Left ventricle myocardium inferior (tissue), 1 donor: ENCODE results near the gene RELT. TPM values are rescaled to one million over a fixed set of nuclear protein-coding genes. Genes with fewer than 3 reads are reported as not detected.

Source experiments
- DNase-seq: peaks from one replicate; pipeline ENCODE4 v3.0.0-alpha.2; 2020
- H3K27ac ChIP-seq: fragments of 200-600 bp; replicated peaks from 2 replicates; pipeline ENCODE4 v1.8.0; 2021
- H3K27me3 ChIP-seq: fragments of 200-600 bp; 2 replicates; pipeline ENCODE4 v1.8.0; 2021; ENCODE audit warnings: low read depth
- H3K36me3 ChIP-seq: fragments of 200-600 bp; 2 replicates; pipeline ENCODE4 v1.8.0; 2021
- H3K4me1 ChIP-seq: fragments of 200-600 bp; 2 replicates; pipeline ENCODE4 v1.8.0; 2021
- H3K4me3 ChIP-seq: fragments of 200-600 bp; 2 replicates; pipeline ENCODE4 v1.8.0; 2021; ENCODE audit warnings: mild to moderate bottlenecking, moderate library complexity
- H3K9me3 ChIP-seq: fragments of 200-600 bp; replicated peaks from 2 replicates; pipeline ENCODE4 v1.8.0; 2021
- intact Hi-C: fragments of 100-400 bp; cut with micrococcal nuclease; formaldehyde crosslinking; loops from one replicate; pipeline ENCODE4 v1.11.0; 2022
- total RNA-seq: library from RNA; stranded (reverse); fragmentation: NEBNext Ultra II Directional; extraction: Animal tissue kit (Norgen Biotek cat#: 25700); gene quantifications from one replicate; pipeline ENCODE4 v1.2.1, GENCODE V29; 2021
- TF ChIP-seq, protein P1 (sequence below): fragments of 200-600 bp; IDR thresholded peaks from 2 replicates; pipeline ENCODE4 v1.8.0; 2021; ENCODE audit warnings: antibody characterized with exemption, mild to moderate bottlenecking, borderline replicate concordance
- donor health status: DM: no; HTN: yes; CAD: no; lungs with severe emphysema.

RELT gene
- total RNA-seq, 1 donor from 2014 or later, result 1.6 TPM

DNA sequence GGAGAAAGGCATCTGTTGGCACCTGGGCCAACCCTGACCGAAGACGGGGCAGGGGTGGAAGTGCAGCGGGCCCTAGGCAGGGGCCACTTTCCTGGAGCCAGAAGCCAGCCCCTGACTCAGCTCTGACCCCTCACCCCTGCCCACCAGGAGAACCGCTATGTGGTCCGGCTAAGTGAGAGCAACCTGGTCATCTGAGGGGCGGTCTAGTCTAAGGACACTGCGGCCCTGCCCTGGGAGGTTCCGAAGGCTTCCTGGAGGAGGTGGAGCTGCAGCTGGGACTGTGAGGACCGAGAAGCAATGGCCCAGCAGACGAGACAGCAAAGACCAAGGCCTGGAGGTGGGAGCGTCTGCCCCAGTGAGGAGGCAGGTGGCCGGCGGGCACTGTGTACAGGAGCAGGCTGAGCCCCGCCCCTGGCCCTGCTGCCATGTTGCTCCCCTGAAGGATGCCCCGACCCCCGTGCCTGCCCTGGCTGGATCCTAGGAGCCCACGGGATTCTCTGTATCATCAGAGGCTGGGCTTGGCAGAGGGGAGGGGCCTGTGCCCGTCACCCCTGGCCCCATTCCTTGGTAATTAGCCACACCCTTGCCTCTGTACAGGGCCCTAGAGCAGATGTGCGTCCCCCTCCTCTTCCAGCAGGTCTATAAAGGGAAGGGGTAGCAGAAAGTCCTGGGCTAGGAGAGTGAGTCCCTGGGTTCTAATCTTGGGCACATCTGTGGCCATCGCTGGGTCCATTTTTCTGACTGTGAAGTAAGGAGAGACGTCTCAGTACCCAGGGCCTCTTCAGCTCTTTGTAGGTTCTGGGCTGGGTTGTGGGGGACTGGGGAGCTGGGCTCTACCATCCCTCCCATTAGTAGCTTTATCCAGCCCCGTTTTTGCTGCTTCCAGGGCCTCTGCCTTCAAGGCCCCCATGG, 19.4 kb downstream of the RELT start:
- Histone ChIP-seq H3K27me3 (no peaks in the 10 kb centered on the region), H3K4me3 (no peak overlapping the region), H3K9me3 (no peaks in the 10 kb centered on the region), H3K4me1 (peaks cover 33% of the 10 kb centered on the region), H3K36me3 (no peaks in the 10 kb centered on the region), H3K27ac (no peak overlapping the region)
- DNase-seq, result no peak
- intact Hi-C loops, result no loop called here
- TF ChIP-seq, protein P1, sequence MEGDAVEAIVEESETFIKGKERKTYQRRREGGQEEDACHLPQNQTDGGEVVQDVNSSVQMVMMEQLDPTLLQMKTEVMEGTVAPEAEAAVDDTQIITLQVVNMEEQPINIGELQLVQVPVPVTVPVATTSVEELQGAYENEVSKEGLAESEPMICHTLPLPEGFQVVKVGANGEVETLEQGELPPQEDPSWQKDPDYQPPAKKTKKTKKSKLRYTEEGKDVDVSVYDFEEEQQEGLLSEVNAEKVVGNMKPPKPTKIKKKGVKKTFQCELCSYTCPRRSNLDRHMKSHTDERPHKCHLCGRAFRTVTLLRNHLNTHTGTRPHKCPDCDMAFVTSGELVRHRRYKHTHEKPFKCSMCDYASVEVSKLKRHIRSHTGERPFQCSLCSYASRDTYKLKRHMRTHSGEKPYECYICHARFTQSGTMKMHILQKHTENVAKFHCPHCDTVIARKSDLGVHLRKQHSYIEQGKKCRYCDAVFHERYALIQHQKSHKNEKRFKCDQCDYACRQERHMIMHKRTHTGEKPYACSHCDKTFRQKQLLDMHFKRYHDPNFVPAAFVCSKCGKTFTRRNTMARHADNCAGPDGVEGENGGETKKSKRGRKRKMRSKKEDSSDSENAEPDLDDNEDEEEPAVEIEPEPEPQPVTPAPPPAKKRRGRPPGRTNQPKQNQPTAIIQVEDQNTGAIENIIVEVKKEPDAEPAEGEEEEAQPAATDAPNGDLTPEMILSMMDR, result no peak

DNA sequence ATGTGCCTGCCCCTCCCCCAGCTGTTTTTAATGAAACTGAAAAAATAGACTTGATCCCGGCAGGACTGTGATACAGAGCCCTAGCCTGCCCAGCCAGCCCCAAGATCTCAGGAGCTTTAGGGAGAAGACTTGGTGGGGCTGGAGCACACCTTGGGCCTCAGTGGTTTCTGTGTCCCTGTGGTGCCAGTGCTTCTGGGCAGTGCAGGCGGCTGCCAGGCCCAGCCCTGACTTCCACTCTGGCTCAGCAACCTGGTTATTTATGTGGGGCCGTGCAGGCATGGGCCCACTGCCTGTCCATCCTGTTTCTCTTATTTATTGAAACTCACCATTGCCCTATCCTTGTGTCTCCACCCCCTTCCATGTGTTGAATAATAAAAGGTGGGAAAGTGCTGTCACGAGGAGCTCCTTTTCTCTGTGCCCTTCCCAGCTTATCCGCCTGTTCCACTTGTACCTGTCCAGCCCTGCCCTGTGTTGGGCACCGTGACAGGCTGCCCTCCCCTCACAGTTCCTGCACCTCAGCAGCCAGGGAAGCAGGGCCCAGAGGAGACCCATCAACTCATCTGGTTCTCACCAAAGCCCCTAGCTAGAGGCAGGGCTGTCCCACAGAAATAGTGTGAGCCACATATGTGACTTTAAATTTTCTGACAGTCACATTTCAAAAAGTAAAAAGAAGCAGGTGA, 20.2 kb downstream of the RELT start:
- intact Hi-C loops, result no loop called here
- H3K27me3 ChIP-seq, result no peaks in the 10 kb centered on the region
- H3K4me3 ChIP-seq, result no peak overlapping the region
- H3K27ac ChIP-seq, result no peak overlapping the region
- peaks cover 33% of the 10 kb centered on the region for H3K4me1 ChIP-seq
- H3K36me3 ChIP-seq, result no peaks in the 10 kb centered on the region
- TF ChIP-seq, protein P1, result no peak
- no peak for DNase-seq
- no peaks in the 10 kb centered on the region for H3K9me3 ChIP-seq

DNA sequence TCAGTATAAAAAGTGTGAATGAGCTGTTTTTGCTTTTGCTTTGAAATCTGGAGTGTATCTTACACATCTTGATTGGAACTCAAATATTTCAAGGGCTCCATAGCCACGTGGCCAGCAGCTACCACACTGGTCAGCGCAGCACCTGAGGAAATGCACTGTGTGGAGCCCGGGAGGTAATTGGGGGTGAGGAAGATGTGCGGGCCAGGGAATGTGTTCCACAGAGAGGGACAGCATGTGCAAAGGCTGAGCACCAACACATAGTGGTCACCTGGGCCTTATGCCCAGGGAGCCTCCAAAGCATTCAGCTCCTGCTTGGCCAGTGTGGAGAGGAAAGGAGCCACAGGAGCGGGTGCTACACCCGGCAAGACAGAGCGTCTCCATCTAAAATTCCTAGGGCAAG, 20.8 kb downstream of the RELT start:
- intact Hi-C loops, result no loop called here
- DNase-seq, result no peak
- no peak overlapping the region for H3K4me3 ChIP-seq
- H3K36me3 ChIP-seq, result no peaks in the 10 kb centered on the region
- H3K27me3 ChIP-seq, result no peaks in the 10 kb centered on the region
- H3K4me1 ChIP-seq, result peaks cover 33% of the 10 kb centered on the region
- TF ChIP-seq, protein P1, result no peak
- no peak overlapping the region for H3K27ac ChIP-seq
- H3K9me3 ChIP-seq, result no peaks in the 10 kb centered on the region

DNA sequence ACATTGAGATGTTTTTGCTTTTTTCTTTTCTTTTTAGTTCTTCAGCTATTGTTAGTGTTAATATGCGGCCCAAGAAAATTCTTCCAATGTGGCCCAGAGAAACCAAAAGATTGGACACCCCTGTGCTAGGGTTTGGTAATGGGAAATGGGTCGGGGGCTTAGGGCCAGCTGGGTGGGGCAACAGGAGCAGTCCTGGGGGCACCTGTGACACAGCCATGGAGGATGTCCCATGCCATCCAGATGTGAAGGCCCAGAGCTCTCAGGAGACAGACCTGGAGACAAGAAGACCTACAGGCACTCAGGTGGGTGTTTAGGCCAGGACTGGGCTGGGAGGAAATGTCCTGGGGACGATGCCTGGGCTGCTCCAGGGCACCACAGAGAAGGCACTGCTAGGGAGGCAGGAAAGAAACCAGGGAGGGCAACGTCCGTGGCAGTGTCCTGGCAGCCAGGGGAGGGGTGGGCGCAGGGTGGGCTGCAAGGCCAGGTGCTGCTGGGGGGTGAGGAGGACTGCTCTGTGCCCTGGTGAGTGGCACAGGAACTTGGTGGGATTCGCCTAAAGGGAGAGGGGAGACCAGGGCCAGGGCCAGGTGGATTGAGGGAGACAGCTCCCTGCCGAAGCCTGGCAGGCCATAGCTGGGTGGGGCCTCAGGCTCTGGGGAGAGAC, 21.4 kb downstream of the RELT start:
- intact Hi-C loops, result no loop called here
- Histone ChIP-seq H3K36me3 (no peaks in the 10 kb centered on the region), H3K27ac (no peak overlapping the region)

DNA sequence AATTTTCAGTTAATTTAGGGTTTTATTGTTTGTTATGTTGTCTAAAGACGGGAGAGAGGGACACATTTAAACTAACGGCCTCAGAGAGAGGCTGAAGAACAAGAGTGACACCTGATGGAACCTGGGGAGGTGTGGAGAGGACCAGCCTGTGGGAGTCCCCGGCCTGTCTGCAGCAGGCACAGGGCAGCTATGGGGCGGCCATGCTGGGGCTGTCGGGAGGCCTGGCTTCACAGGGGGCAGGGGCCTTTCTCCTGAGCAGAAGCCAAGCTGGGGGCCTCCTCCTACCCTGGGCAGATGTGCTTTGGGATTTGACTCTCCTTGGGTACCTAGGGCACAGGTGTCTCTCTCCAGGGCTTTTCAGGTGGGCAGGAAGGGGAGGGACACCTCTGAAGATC, 21.9 kb downstream of the RELT start:
- no peaks in the 10 kb centered on the region for H3K9me3 ChIP-seq
- no peak overlapping the region for H3K4me3 ChIP-seq
- H3K36me3 ChIP-seq, result no peaks in the 10 kb centered on the region
- TF ChIP-seq, protein P1, result no peak
- DNase-seq, result no peak
- peaks cover 29% of the 10 kb centered on the region for H3K4me1 ChIP-seq
- no peak overlapping the region for H3K27ac ChIP-seq
- no peaks in the 10 kb centered on the region for H3K27me3 ChIP-seq
- intact Hi-C loops, result no loop called here

More for the DNA sequence above, 21.4 kb downstream of the RELT start:
- DNase-seq, result no peak
- no peaks in the 10 kb centered on the region for H3K27me3 ChIP-seq
- TF ChIP-seq, protein P1, result no peak
- H3K9me3 ChIP-seq, result no peaks in the 10 kb centered on the region
- peaks cover 33% of the 10 kb centered on the region for H3K4me1 ChIP-seq
- H3K4me3 ChIP-seq, result no peak overlapping the region
